Keratinocyte (primary cell): ENCODE results near the gene BABAM2.

ENCODE experiments used
- EZH2 ChIP-seq: IDR thresholded peaks from one replicate; pipeline ENCODE4 v1.6.1; 2012; ENCODE audit warnings: inconsistent platforms, mild to moderate bottlenecking, low read length, moderate library complexity
- TF ChIP-seq, protein P1 (sequence below), 3 experiments: IDR thresholded peaks in 1 of 3; conservative IDR thresholded peaks in 1 of 3; optimal IDR thresholded peaks in 1 of 3; 2 replicates in 2 of 3; 3 replicates in 1 of 3; pipeline versions ENCODE3 to v1.5.1; 2011; ENCODE audit warnings: low read length in 3 of 3, mild to moderate bottlenecking in 3 of 3, moderate library complexity in 2 of 3, control low read depth in 1 of 3, inconsistent platforms in 1 of 3; ENCODE audit not compliant: insufficient read depth in 2 of 3; ENCODE audit errors: extremely low read depth in 1 of 3

DNA sequence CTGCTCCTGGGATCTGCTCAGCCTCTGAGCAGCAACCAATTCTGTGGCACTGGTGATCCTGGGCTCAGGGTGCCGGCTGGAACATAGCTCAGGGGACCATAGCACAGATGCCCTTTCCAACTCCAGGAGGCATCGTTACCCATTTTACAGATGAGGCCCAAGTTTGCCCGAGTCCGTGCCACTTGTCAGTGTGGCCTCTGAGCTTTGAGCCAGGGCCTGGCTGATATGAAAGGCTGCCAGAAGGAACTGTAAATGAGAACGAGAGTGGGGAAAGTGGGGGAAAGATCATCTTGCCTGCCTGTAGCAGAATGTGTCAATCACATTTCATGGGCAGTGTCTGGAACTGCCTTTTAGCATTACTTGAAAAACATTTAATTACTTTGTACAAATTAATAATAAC, 478.8 kb downstream of the BABAM2 start:
- no peak for TF ChIP-seq EZH2
- TF ChIP-seq, protein P1, sequence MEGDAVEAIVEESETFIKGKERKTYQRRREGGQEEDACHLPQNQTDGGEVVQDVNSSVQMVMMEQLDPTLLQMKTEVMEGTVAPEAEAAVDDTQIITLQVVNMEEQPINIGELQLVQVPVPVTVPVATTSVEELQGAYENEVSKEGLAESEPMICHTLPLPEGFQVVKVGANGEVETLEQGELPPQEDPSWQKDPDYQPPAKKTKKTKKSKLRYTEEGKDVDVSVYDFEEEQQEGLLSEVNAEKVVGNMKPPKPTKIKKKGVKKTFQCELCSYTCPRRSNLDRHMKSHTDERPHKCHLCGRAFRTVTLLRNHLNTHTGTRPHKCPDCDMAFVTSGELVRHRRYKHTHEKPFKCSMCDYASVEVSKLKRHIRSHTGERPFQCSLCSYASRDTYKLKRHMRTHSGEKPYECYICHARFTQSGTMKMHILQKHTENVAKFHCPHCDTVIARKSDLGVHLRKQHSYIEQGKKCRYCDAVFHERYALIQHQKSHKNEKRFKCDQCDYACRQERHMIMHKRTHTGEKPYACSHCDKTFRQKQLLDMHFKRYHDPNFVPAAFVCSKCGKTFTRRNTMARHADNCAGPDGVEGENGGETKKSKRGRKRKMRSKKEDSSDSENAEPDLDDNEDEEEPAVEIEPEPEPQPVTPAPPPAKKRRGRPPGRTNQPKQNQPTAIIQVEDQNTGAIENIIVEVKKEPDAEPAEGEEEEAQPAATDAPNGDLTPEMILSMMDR (optimal IDR thresholded peaks at IDR 0.05 in 1 of 3, IDR thresholded peaks at IDR 0.05 in 1 of 3, conservative IDR thresholded peaks at IDR 0.05 in 1 of 3; ENCODE audit: extremely low read depth in 1 of 3, insufficient read depth in 2 of 3, low read length in 3 of 3): no peak
